Measurements from ENCODE around the gene MUTYH.

DNA sequence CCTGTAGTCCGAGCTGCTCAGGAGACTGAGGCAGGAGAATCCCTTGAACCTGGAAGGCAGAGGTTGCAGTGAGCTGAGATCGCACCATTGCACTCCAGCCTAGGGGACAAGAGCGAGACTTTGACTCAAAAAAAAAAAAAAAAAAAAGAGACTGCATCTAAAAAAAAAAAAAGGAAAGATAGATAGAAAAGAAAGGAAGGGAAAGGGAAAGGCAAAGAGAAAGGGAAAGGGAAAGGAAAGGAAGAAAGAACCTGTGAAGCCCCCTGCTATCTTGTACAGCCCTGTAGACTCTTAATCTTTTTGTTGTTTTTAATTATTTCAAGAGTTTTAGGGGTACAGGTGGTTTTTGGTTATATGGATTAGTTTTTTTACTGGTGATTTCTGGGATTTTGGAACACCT, 46.0 kb upstream of the MUTYH start:
- TF ChIP-seq, protein P1, sequence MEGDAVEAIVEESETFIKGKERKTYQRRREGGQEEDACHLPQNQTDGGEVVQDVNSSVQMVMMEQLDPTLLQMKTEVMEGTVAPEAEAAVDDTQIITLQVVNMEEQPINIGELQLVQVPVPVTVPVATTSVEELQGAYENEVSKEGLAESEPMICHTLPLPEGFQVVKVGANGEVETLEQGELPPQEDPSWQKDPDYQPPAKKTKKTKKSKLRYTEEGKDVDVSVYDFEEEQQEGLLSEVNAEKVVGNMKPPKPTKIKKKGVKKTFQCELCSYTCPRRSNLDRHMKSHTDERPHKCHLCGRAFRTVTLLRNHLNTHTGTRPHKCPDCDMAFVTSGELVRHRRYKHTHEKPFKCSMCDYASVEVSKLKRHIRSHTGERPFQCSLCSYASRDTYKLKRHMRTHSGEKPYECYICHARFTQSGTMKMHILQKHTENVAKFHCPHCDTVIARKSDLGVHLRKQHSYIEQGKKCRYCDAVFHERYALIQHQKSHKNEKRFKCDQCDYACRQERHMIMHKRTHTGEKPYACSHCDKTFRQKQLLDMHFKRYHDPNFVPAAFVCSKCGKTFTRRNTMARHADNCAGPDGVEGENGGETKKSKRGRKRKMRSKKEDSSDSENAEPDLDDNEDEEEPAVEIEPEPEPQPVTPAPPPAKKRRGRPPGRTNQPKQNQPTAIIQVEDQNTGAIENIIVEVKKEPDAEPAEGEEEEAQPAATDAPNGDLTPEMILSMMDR (IDR thresholded peaks at IDR 0.05) = no peak
- no peak for TF ChIP-seq POLR2A (IDR thresholded peaks at IDR 0.05)
